ENCODE measurements around the gene DTNBP1. TPM values are rescaled to one million over a fixed set of nuclear protein-coding genes. Genes with fewer than 3 reads are reported as not detected.

The DTNBP1 gene
- total and polyA plus RNA-seq, 2 experiments from 2014 or later, result 9.2 to 41.6 TPM

DNA sequence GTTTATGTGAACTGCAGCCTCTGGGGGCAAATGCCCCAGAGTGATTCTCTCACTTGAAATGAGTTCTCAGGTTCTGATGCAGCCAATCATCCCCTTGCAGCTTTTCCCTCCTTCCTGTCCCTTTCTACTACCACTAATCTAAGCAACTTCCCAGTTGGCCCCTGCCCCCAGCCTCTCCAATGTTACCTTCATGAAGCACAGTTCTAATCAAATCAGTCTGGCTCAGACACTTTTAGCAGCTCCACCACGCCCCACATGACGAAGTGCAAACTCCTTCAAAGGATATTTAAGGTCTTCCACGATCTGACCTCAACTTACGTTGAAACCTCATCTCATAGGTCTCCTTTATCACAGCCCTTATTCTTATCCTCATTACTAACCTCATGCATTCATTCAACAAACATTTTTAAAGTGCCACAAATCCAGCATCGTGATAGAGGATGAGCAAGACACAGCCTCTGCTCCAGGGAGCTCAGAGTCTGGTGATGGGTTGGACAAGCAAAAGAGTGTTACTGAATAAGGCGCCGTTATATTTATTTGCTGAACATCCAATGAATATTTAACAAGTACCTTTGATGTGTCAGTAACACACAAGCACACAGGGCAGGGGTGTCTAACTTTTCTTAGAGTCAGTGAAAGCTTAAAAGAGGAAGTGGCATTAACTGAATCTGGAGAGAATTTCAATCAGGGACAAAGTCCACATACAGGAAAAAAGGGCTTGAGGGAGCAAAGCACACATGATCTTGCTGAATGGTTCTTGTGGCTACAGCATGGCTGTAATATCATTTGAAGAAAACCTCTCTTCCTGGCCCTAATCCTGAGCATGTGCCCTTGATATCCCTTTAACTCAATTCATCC is 20.4 kb upstream of the DTNBP1 start:
- H3K36me3 ChIP-seq, result no peaks in the 10 kb centered on the region
- H3K4me1 ChIP-seq (ENCODE audit: low read depth), result no peaks in the 10 kb centered on the region
- H3K9me3 ChIP-seq (ENCODE audit: low read depth), result no peaks in the 10 kb centered on the region
- no peak for TF ChIP-seq CTCF (IDR thresholded peaks at IDR 0.05; ENCODE audit: low read depth, low read length)
- no peak for DNase-seq (ENCODE audit: low read depth in 1 of 2, low spot score in 1 of 2)
- no peak overlapping the region for H3K4me3 ChIP-seq
- no peaks in the 10 kb centered on the region for H3K27me3 ChIP-seq
- H3K27ac ChIP-seq, result no peak overlapping the region

DNA sequence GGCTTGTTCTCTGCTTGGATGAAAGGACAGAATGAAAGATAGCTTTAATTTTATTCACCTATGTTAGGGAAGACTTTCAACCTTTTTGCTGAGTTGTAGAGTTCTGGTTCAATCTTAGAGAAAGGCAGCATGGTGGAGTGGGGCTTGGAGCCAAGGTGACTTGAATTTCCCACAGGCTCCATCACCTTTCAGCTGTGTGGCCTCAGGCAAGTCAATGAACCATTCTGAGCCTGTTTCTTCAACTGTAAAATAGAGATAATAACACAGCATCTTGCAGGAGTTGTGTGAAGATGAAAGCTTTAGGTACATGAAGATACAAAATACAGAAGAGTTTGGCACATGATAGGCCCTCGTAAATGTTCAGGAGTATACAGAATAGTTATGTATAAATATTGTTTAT is 19.1 kb upstream of the DTNBP1 start:
- Histone ChIP-seq H3K27ac (no peak overlapping the region), H3K4me1 (ENCODE audit: low read depth) (no peaks in the 10 kb centered on the region), H3K4me3 (no peak overlapping the region), H3K27me3 (no peaks in the 10 kb centered on the region), H3K9me3 (ENCODE audit: low read depth) (no peaks in the 10 kb centered on the region), H3K36me3 (no peaks in the 10 kb centered on the region)
- TF ChIP-seq CTCF (IDR thresholded peaks at IDR 0.05; ENCODE audit: low read depth, low read length), result no peak
- DNase-seq (ENCODE audit: low read depth in 1 of 2, low spot score in 1 of 2), result no peak

- no peaks in the 10 kb centered on the region for H3K36me3 ChIP-seq
- no peak for DNase-seq (ENCODE audit: low read depth in 1 of 2, low spot score in 1 of 2)
- H3K4me3 ChIP-seq, result no peak overlapping the region
- H3K27me3 ChIP-seq, result no peaks in the 10 kb centered on the region
- TF ChIP-seq CTCF (IDR thresholded peaks at IDR 0.05; ENCODE audit: low read depth, low read length), result no peak
- H3K27ac ChIP-seq, result no peak overlapping the region
- H3K4me1 ChIP-seq (ENCODE audit: low read depth), result no peaks in the 10 kb centered on the region
- H3K9me3 ChIP-seq (ENCODE audit: low read depth), result no peaks in the 10 kb centered on the region
Measured at GRCh38 chr6:15678514-15678913, 15.7 kb upstream of the DTNBP1 start.

- Histone ChIP-seq H3K27me3 (peaks cover 3% of the 10 kb centered on the region), H3K4me3 (no peak overlapping the region)
Measured at GRCh38 chr6:15677822-15678221, 15.0 kb upstream of the DTNBP1 start.

DNA sequence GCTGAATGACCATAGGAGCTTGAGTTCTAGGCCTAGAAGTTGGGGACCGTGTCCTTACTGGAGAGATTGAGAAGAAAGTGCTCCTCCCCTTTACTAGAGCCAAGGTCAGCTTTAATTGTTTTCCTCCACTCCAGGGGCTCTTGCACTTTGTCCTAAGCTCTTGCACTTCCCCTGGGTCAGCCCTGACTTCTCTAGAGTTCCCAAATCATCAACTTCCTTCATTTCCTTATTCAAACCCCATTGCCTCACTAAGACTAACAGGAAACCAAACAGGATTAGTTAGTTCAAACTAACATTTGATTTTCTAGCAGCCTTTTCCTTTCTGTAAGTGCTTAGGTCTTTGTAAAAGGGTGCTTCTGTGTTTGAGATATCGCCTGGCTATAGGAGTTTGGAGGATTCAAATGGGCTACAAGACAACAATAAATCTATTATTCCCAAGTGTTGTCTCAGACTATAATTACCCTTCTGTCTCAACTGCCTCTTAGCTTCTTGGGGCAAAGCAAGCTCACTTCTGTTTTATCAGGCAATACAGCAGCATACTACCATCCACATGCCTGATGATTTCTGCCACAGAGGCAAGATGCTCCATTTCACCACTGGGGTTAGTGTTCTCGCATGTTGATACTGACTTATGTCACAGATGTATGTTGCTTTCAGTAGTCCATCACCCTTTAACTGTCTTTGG is 12.8 kb upstream of the DTNBP1 start:
- Histone ChIP-seq H3K27ac (no peak overlapping the region), H3K9me3 (ENCODE audit: low read depth) (no peaks in the 10 kb centered on the region), H3K4me1 (ENCODE audit: low read depth) (no peaks in the 10 kb centered on the region), H3K27me3 (peaks cover 24% of the 10 kb centered on the region), H3K36me3 (no peaks in the 10 kb centered on the region), H3K4me3 (no peak overlapping the region)
- TF ChIP-seq CTCF (IDR thresholded peaks at IDR 0.05; ENCODE audit: low read depth, low read length), result no peak
- no peak for DNase-seq (ENCODE audit: low read depth in 1 of 2, low spot score in 1 of 2)

More at GRCh38 chr6:15677822-15678221, 15.0 kb upstream of the DTNBP1 start:
- TF ChIP-seq CTCF (IDR thresholded peaks at IDR 0.05; ENCODE audit: low read depth, low read length), result no peak
- H3K27ac ChIP-seq, result no peak overlapping the region
- no peaks in the 10 kb centered on the region for H3K36me3 ChIP-seq
- H3K9me3 ChIP-seq (ENCODE audit: low read depth), result no peaks in the 10 kb centered on the region
- H3K4me1 ChIP-seq (ENCODE audit: low read depth), result no peaks in the 10 kb centered on the region
- DNase-seq (ENCODE audit: low read depth in 1 of 2, low spot score in 1 of 2), result no peak
